Measurements from ENCODE around the gene SH2D4B.

DNA sequence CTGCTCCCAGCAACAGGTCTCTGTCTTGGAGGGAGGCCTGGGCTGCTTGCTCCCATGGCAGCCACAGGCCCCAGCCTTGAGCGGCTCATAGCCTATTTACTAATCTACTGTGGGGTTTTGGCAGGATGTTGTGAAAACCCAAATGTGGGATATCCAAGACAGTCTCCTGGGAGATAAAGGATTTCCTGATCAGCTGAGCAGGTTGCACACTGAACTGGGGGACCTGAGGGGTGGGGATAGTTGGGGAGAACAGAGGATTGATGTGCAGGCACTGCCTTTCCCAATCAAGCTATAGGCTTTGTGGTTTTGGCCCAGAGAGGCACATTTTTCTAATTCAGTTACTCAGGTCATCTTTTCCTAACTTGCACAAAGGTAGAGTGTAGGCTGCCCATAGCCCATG is 92.6 kb downstream of the SH2D4B start:
- TF ChIP-seq, protein P1, sequence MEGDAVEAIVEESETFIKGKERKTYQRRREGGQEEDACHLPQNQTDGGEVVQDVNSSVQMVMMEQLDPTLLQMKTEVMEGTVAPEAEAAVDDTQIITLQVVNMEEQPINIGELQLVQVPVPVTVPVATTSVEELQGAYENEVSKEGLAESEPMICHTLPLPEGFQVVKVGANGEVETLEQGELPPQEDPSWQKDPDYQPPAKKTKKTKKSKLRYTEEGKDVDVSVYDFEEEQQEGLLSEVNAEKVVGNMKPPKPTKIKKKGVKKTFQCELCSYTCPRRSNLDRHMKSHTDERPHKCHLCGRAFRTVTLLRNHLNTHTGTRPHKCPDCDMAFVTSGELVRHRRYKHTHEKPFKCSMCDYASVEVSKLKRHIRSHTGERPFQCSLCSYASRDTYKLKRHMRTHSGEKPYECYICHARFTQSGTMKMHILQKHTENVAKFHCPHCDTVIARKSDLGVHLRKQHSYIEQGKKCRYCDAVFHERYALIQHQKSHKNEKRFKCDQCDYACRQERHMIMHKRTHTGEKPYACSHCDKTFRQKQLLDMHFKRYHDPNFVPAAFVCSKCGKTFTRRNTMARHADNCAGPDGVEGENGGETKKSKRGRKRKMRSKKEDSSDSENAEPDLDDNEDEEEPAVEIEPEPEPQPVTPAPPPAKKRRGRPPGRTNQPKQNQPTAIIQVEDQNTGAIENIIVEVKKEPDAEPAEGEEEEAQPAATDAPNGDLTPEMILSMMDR (conservative IDR thresholded peaks at IDR 0.05; ENCODE audit: low read length), result no peak
- no peak for TF ChIP-seq EZH2phosphoT487 (IDR thresholded peaks at IDR 0.05; ENCODE audit: borderline replicate concordance, low read depth, low read length)

All from OCI-LY7 (cell line).